ENCODE results near the gene AATF. TPM values are rescaled to one million over a fixed set of nuclear protein-coding genes. Genes with fewer than 3 reads are reported as not detected.

Gene AATF
- polyA plus RNA-seq, 3 donors = 24.3 to 57.9 (median 41.1) TPM

DNA sequence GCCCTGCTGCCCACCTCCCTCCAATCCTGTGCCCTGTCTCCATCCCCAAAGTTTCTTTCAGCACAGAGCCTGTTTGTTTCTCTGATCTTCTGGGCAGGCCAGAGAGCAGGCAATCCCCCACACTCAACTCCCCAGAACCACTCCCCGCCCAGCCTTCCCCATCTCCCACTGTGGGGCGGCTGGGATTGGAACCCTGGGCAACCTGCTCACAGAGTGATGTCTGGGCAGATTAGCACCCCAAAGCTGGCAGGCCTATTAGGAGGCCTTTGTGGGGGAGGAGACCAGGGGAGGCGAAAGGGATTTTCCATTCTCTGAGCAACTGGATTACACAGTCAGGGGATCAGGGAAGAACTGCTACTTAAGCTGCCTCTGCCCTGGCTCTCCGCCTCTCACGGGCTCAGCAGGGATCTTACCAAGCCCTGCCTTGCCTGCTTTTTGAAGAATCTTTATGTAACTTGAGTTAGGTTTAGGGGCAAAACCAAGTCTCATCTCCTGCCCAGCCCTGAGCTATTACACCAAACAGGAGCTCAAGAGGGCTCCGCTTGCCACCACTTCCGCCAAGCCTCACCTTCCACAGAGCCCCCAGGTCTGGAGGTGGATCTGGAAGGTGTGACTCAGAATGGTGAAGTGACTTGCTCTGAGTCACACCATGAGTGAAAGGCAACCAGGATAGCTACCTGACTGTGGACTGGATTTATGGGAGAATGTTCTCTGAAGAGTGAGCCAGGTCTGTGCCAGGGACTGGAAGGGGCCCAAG lies 27.5 kb upstream of the AATF start:
- H3K27ac ChIP-seq (ENCODE audit: low read depth in 1 of 2, low read length in 2 of 2) = no peak overlapping the region
- H3K4me3 ChIP-seq (replicated peaks in 1 of 3; ENCODE audit: low read depth in 2 of 3, low read length in 3 of 3) = no peak overlapping the region
- H3K79me2 ChIP-seq (ENCODE audit: insufficient read depth, low read length) = no peaks in the 10 kb centered on the region
- H3K27me3 Mint-ChIP-seq (ENCODE audit: low read depth in 3 of 3) = peaks cover 47 to 76% (median 49%) of the 10 kb centered on the region in 3 donors
- DNase-seq = no peak
- H3K9me3 ChIP-seq (replicated peaks in 1 of 2; ENCODE audit: control insufficient read depth in 1 of 2, insufficient read depth in 1 of 2, low read length in 2 of 2) = no peaks in the 10 kb centered on the region
- H3K27me3 ChIP-seq (ENCODE audit: control insufficient read depth in 2 of 2, insufficient read depth in 2 of 2, low read length in 2 of 2) = peaks cover 17 to 63% of the 10 kb centered on the region in 2 donors
- no peaks in the 10 kb centered on the region for H3K4me1 ChIP-seq (ENCODE audit: control insufficient read depth in 1 of 2, insufficient read depth in 2 of 2, low read length in 2 of 2)
- H2AFZ ChIP-seq (ENCODE audit: insufficient read depth, low read depth, low read length, poor library complexity, severe bottlenecking) = no peak overlapping the region
- no peak overlapping the region for H3K4me2 ChIP-seq (replicated peaks; ENCODE audit: extremely low read depth, low read length, poor library complexity, severe bottlenecking)
- H3K4me3 Mint-ChIP-seq = peak overlapping the region in 1 of 2 donors; percentile 72
- 80% methylated on average over 1 of the region's 7 CpGs for WGBS (ENCODE audit: insufficient coverage)
- peaks cover 5% of the 10 kb centered on the region for H3K4me1 Mint-ChIP-seq
- no peaks in the 10 kb centered on the region for H3K36me3 Mint-ChIP-seq
- no peaks in the 10 kb centered on the region for H4K20me1 ChIP-seq (ENCODE audit: insufficient read depth, low read length)
- H3K9me3 Mint-ChIP-seq = peaks cover 0 to 6% (median 0%) of the 10 kb centered on the region in 7 donors
- H3K27ac Mint-ChIP-seq = no peak overlapping the region
- intact Hi-C loops (cut with micrococcal nuclease) = no loop called here
- TF ChIP-seq, protein P1, sequence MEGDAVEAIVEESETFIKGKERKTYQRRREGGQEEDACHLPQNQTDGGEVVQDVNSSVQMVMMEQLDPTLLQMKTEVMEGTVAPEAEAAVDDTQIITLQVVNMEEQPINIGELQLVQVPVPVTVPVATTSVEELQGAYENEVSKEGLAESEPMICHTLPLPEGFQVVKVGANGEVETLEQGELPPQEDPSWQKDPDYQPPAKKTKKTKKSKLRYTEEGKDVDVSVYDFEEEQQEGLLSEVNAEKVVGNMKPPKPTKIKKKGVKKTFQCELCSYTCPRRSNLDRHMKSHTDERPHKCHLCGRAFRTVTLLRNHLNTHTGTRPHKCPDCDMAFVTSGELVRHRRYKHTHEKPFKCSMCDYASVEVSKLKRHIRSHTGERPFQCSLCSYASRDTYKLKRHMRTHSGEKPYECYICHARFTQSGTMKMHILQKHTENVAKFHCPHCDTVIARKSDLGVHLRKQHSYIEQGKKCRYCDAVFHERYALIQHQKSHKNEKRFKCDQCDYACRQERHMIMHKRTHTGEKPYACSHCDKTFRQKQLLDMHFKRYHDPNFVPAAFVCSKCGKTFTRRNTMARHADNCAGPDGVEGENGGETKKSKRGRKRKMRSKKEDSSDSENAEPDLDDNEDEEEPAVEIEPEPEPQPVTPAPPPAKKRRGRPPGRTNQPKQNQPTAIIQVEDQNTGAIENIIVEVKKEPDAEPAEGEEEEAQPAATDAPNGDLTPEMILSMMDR (IDR thresholded peaks at IDR 0.05) = no peak
- H3K9ac ChIP-seq (ENCODE audit: insufficient read depth, low read length, poor library complexity, severe bottlenecking) = no peak overlapping the region
- H3K36me3 ChIP-seq (replicated peaks in 1 of 2; ENCODE audit: control insufficient read depth in 1 of 2, insufficient read depth in 2 of 2, low read length in 2 of 2) = no peaks in the 10 kb centered on the region

DNA sequence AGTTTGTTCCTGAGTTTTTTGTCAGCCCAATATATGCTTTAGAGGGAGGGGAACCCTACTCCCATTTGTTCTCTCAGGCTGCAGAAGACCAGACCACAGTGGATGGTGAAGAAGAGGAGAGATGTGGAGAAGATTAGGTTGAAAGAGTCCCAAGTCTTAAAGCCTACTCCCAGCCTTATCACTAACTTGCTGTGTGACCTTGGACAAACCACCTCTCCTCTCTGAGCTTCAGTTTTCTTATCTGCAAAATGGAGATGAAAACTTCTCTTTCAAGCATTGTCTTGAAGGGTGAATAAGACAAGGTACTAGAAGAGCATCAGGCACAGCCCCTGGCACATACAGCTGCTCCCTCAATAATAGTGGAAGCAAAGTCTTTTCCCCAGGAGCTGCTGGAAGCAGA lies 26.6 kb upstream of the AATF start:
- no peaks in the 10 kb centered on the region for H3K36me3 Mint-ChIP-seq
- H3K79me2 ChIP-seq (ENCODE audit: insufficient read depth, low read length) = no peaks in the 10 kb centered on the region
- DNase-seq = no peak
- H3K4me1 ChIP-seq (ENCODE audit: control insufficient read depth in 1 of 2, insufficient read depth in 2 of 2, low read length in 2 of 2) = no peaks in the 10 kb centered on the region
- H3K27ac ChIP-seq (ENCODE audit: low read depth in 1 of 2, low read length in 2 of 2) = no peak overlapping the region
- no peak overlapping the region for H3K4me3 ChIP-seq (replicated peaks in 1 of 3; ENCODE audit: low read depth in 2 of 3, low read length in 3 of 3)
- no peaks in the 10 kb centered on the region for H3K36me3 ChIP-seq (replicated peaks in 1 of 2; ENCODE audit: control insufficient read depth in 1 of 2, insufficient read depth in 2 of 2, low read length in 2 of 2)
- H3K9ac ChIP-seq (ENCODE audit: insufficient read depth, low read length, poor library complexity, severe bottlenecking) = no peak overlapping the region
- no peak overlapping the region for H3K27ac Mint-ChIP-seq
- H3K9me3 ChIP-seq (replicated peaks in 1 of 2; ENCODE audit: control insufficient read depth in 1 of 2, insufficient read depth in 1 of 2, low read length in 2 of 2) = no peaks in the 10 kb centered on the region
- H3K9me3 Mint-ChIP-seq = peaks cover 0 to 6% (median 0%) of the 10 kb centered on the region in 7 donors
- no peak overlapping the region for H2AFZ ChIP-seq (ENCODE audit: insufficient read depth, low read depth, low read length, poor library complexity, severe bottlenecking)
- intact Hi-C loops (cut with micrococcal nuclease) = no loop called here
- TF ChIP-seq, protein P1 (IDR thresholded peaks at IDR 0.05) = no peak
- H3K4me3 Mint-ChIP-seq = no peak overlapping the region
- peaks cover 47 to 78% (median 56%) of the 10 kb centered on the region in 3 donors for H3K27me3 Mint-ChIP-seq (ENCODE audit: low read depth in 3 of 3)
- peaks cover 17 to 69% of the 10 kb centered on the region in 2 donors for H3K27me3 ChIP-seq (ENCODE audit: control insufficient read depth in 2 of 2, insufficient read depth in 2 of 2, low read length in 2 of 2)
- H3K4me2 ChIP-seq (replicated peaks; ENCODE audit: extremely low read depth, low read length, poor library complexity, severe bottlenecking) = no peak overlapping the region
- peaks cover 5% of the 10 kb centered on the region for H3K4me1 Mint-ChIP-seq
- no peaks in the 10 kb centered on the region for H4K20me1 ChIP-seq (ENCODE audit: insufficient read depth, low read length)
